Measurements from ENCODE around the gene DLG1. TPM values are rescaled to one million over a fixed set of nuclear protein-coding genes. Genes with fewer than 3 reads are reported as not detected.

The DLG1 gene
- total RNA-seq, 1 donor from 2014 or later, result 62.1 TPM

- peak overlapping the region in 1 of 3 donors; percentile 19 for H3K9ac ChIP-seq (ENCODE audit: low read depth in 1 of 3, low read length in 3 of 3)
- no peak overlapping the region for H3K27ac ChIP-seq (ENCODE audit: low read depth, low read length)
- peaks cover 0 to 11% (median 5%) of the 10 kb centered on the region in 3 donors for H3K36me3 ChIP-seq (ENCODE audit: control insufficient read depth in 3 of 3, insufficient read depth in 3 of 3, low read length in 3 of 3)
These were observed 4.7 kb downstream of the DLG1 start for GRCh38 chr3:197293605-197294237.

GRCh38 chr3:197292648-197293047 is 5.8 kb downstream of the DLG1 start:
- H3K27me3 ChIP-seq (ENCODE audit: control insufficient read depth in 3 of 3, insufficient read depth in 3 of 3, low read length in 3 of 3), result no peaks in the 10 kb centered on the region
- H3K4me1 ChIP-seq (ENCODE audit: control insufficient read depth in 3 of 3, insufficient read depth in 3 of 3, low read length in 3 of 3), result peaks cover 6 to 10% (median 8%) of the 10 kb centered on the region in 3 donors
- no peaks in the 10 kb centered on the region for H3K9me3 ChIP-seq (ENCODE audit: control insufficient read depth in 3 of 3, low read length in 3 of 3)
- peaks cover 0 to 11% (median 5%) of the 10 kb centered on the region in 3 donors for H3K36me3 ChIP-seq (ENCODE audit: control insufficient read depth in 3 of 3, insufficient read depth in 3 of 3, low read length in 3 of 3)
- H3K9ac ChIP-seq (ENCODE audit: low read depth in 1 of 3, low read length in 3 of 3), result peak overlapping the region in 1 of 3 donors; percentile 9
- H3K27ac ChIP-seq (ENCODE audit: low read depth, low read length), result peak overlapping the region; percentile 39
- no peak overlapping the region for H3K4me3 ChIP-seq (ENCODE audit: low read length in 3 of 3)

More at GRCh38 chr3:197293605-197294237, 4.7 kb downstream of the DLG1 start:
- Histone ChIP-seq H3K4me1 (ENCODE audit: control insufficient read depth in 3 of 3, insufficient read depth in 3 of 3, low read length in 3 of 3) (peaks cover 8 to 12% (median 9%) of the 10 kb centered on the region in 3 donors), H3K9me3 (ENCODE audit: control insufficient read depth in 3 of 3, low read length in 3 of 3) (no peaks in the 10 kb centered on the region), H3K4me3 (ENCODE audit: low read length in 3 of 3) (no peak overlapping the region), H3K27me3 (ENCODE audit: control insufficient read depth in 3 of 3, insufficient read depth in 3 of 3, low read length in 3 of 3) (no peaks in the 10 kb centered on the region)

GRCh38 chr3:197292083-197292646 is 6.2 kb downstream of the DLG1 start:
- peaks cover 0 to 11% (median 5%) of the 10 kb centered on the region in 3 donors for H3K36me3 ChIP-seq (ENCODE audit: control insufficient read depth in 3 of 3, insufficient read depth in 3 of 3, low read length in 3 of 3)
- peak overlapping the region in 1 of 3 donors; percentile 9 for H3K9ac ChIP-seq (ENCODE audit: low read depth in 1 of 3, low read length in 3 of 3)
- peak overlapping the region; percentile 39 for H3K27ac ChIP-seq (ENCODE audit: low read depth, low read length)
- no peaks in the 10 kb centered on the region for H3K9me3 ChIP-seq (ENCODE audit: control insufficient read depth in 3 of 3, low read length in 3 of 3)
- H3K4me3 ChIP-seq (ENCODE audit: low read length in 3 of 3), result no peak overlapping the region
- H3K27me3 ChIP-seq (ENCODE audit: control insufficient read depth in 3 of 3, insufficient read depth in 3 of 3, low read length in 3 of 3), result no peaks in the 10 kb centered on the region
- H3K4me1 ChIP-seq (ENCODE audit: control insufficient read depth in 3 of 3, insufficient read depth in 3 of 3, low read length in 3 of 3), result peaks cover 6 to 8% (median 6%) of the 10 kb centered on the region in 3 donors

- Histone ChIP-seq H3K4me3 (ENCODE audit: low read length in 3 of 3) (no peak overlapping the region), H3K4me1 (ENCODE audit: control insufficient read depth in 3 of 3, insufficient read depth in 3 of 3, low read length in 3 of 3) (peaks cover 6 to 15% (median 15%) of the 10 kb centered on the region in 3 donors), H3K27me3 (ENCODE audit: control insufficient read depth in 3 of 3, insufficient read depth in 3 of 3, low read length in 3 of 3) (no peaks in the 10 kb centered on the region), H3K36me3 (ENCODE audit: control insufficient read depth in 3 of 3, insufficient read depth in 3 of 3, low read length in 3 of 3) (peaks cover 3 to 17% (median 9%) of the 10 kb centered on the region in 3 donors), H3K9ac (ENCODE audit: low read depth in 1 of 3, low read length in 3 of 3) (no peak overlapping the region), H3K27ac (ENCODE audit: low read depth, low read length) (no peak overlapping the region), H3K9me3 (ENCODE audit: control insufficient read depth in 3 of 3, low read length in 3 of 3) (no peaks in the 10 kb centered on the region)
These were observed 8.7 kb downstream of the DLG1 start for GRCh38 chr3:197289726-197290125.

- peaks cover 3 to 14% (median 11%) of the 10 kb centered on the region in 3 donors for H3K36me3 ChIP-seq (ENCODE audit: control insufficient read depth in 3 of 3, insufficient read depth in 3 of 3, low read length in 3 of 3)
- H3K9me3 ChIP-seq (ENCODE audit: control insufficient read depth in 3 of 3, low read length in 3 of 3), result no peaks in the 10 kb centered on the region
- H3K4me3 ChIP-seq (ENCODE audit: low read length in 3 of 3), result no peak overlapping the region
- no peak overlapping the region for H3K27ac ChIP-seq (ENCODE audit: low read depth, low read length)
- H3K4me1 ChIP-seq (ENCODE audit: control insufficient read depth in 3 of 3, insufficient read depth in 3 of 3, low read length in 3 of 3), result peaks cover 6 to 12% (median 7%) of the 10 kb centered on the region in 3 donors
- H3K9ac ChIP-seq (ENCODE audit: low read depth in 1 of 3, low read length in 3 of 3), result no peak overlapping the region
- H3K27me3 ChIP-seq (ENCODE audit: control insufficient read depth in 3 of 3, insufficient read depth in 3 of 3, low read length in 3 of 3), result no peaks in the 10 kb centered on the region
These were observed 11.7 kb downstream of the DLG1 start for GRCh38 chr3:197286678-197287077.

GRCh38 chr3:197285557-197285956 is 12.9 kb downstream of the DLG1 start:
- no peaks in the 10 kb centered on the region for H3K9me3 ChIP-seq (ENCODE audit: control insufficient read depth in 3 of 3, low read length in 3 of 3)
- peaks cover 6 to 17% (median 15%) of the 10 kb centered on the region in 3 donors for H3K36me3 ChIP-seq (ENCODE audit: control insufficient read depth in 3 of 3, insufficient read depth in 3 of 3, low read length in 3 of 3)
- H3K9ac ChIP-seq (ENCODE audit: low read depth in 1 of 3, low read length in 3 of 3), result no peak overlapping the region
- H3K4me3 ChIP-seq (ENCODE audit: low read length in 3 of 3), result no peak overlapping the region
- H3K4me1 ChIP-seq (ENCODE audit: control insufficient read depth in 3 of 3, insufficient read depth in 3 of 3, low read length in 3 of 3), result peaks cover 6 to 9% (median 7%) of the 10 kb centered on the region in 3 donors
- no peak overlapping the region for H3K27ac ChIP-seq (ENCODE audit: low read depth, low read length)
- H3K27me3 ChIP-seq (ENCODE audit: control insufficient read depth in 3 of 3, insufficient read depth in 3 of 3, low read length in 3 of 3), result no peaks in the 10 kb centered on the region

- Histone ChIP-seq H3K9ac (ENCODE audit: low read depth in 1 of 3, low read length in 3 of 3) (no peak overlapping the region), H3K9me3 (ENCODE audit: control insufficient read depth in 3 of 3, low read length in 3 of 3) (no peaks in the 10 kb centered on the region), H3K36me3 (ENCODE audit: control insufficient read depth in 3 of 3, insufficient read depth in 3 of 3, low read length in 3 of 3) (peaks cover 6 to 17% (median 13%) of the 10 kb centered on the region in 3 donors), H3K4me1 (ENCODE audit: control insufficient read depth in 3 of 3, insufficient read depth in 3 of 3, low read length in 3 of 3) (peaks cover 6 to 13% (median 11%) of the 10 kb centered on the region in 3 donors), H3K27me3 (ENCODE audit: control insufficient read depth in 3 of 3, insufficient read depth in 3 of 3, low read length in 3 of 3) (no peaks in the 10 kb centered on the region), H3K27ac (ENCODE audit: low read depth, low read length) (no peak overlapping the region), H3K4me3 (ENCODE audit: low read length in 3 of 3) (no peak overlapping the region)
These were observed 15.4 kb downstream of the DLG1 start for GRCh38 chr3:197283045-197283444.

- Histone ChIP-seq H3K4me1 (ENCODE audit: control insufficient read depth in 3 of 3, insufficient read depth in 3 of 3, low read length in 3 of 3) (peaks cover 6 to 15% (median 12%) of the 10 kb centered on the region in 3 donors), H3K9ac (ENCODE audit: low read depth in 1 of 3, low read length in 3 of 3) (no peak overlapping the region), H3K27ac (ENCODE audit: low read depth, low read length) (no peak overlapping the region), H3K27me3 (ENCODE audit: control insufficient read depth in 3 of 3, insufficient read depth in 3 of 3, low read length in 3 of 3) (no peaks in the 10 kb centered on the region), H3K9me3 (ENCODE audit: control insufficient read depth in 3 of 3, low read length in 3 of 3) (no peaks in the 10 kb centered on the region), H3K4me3 (ENCODE audit: low read length in 3 of 3) (no peak overlapping the region), H3K36me3 (ENCODE audit: control insufficient read depth in 3 of 3, insufficient read depth in 3 of 3, low read length in 3 of 3) (peaks cover 6 to 17% (median 13%) of the 10 kb centered on the region in 3 donors)
These were observed 16.6 kb downstream of the DLG1 start for GRCh38 chr3:197281849-197282248.

GRCh38 chr3:197280156-197280555 is 18.3 kb downstream of the DLG1 start:
- Histone ChIP-seq H3K9ac (ENCODE audit: low read depth in 1 of 3, low read length in 3 of 3) (no peak overlapping the region), H3K4me3 (ENCODE audit: low read length in 3 of 3) (no peak overlapping the region), H3K4me1 (ENCODE audit: control insufficient read depth in 3 of 3, insufficient read depth in 3 of 3, low read length in 3 of 3) (peaks cover 0 to 10% (median 5%) of the 10 kb centered on the region in 3 donors), H3K9me3 (ENCODE audit: control insufficient read depth in 3 of 3, low read length in 3 of 3) (no peaks in the 10 kb centered on the region), H3K27me3 (ENCODE audit: control insufficient read depth in 3 of 3, insufficient read depth in 3 of 3, low read length in 3 of 3) (no peaks in the 10 kb centered on the region), H3K27ac (ENCODE audit: low read depth, low read length) (no peak overlapping the region), H3K36me3 (ENCODE audit: control insufficient read depth in 3 of 3, insufficient read depth in 3 of 3, low read length in 3 of 3) (peaks cover 3 to 8% (median 7%) of the 10 kb centered on the region in 3 donors)

GRCh38 chr3:197278933-197279332 is 19.5 kb downstream of the DLG1 start:
- H3K9ac ChIP-seq (ENCODE audit: low read depth in 1 of 3, low read length in 3 of 3), result peak overlapping the region in 2 of 3 donors; percentile 0 to 7
- no peak overlapping the region for H3K27ac ChIP-seq (ENCODE audit: low read depth, low read length)
- no peak overlapping the region for H3K4me3 ChIP-seq (ENCODE audit: low read length in 3 of 3)
- peaks cover 3 to 8% (median 7%) of the 10 kb centered on the region in 3 donors for H3K36me3 ChIP-seq (ENCODE audit: control insufficient read depth in 3 of 3, insufficient read depth in 3 of 3, low read length in 3 of 3)
- H3K9me3 ChIP-seq (ENCODE audit: control insufficient read depth in 3 of 3, low read length in 3 of 3), result no peaks in the 10 kb centered on the region
- no peaks in the 10 kb centered on the region for H3K27me3 ChIP-seq (ENCODE audit: control insufficient read depth in 3 of 3, insufficient read depth in 3 of 3, low read length in 3 of 3)
- peaks cover 0 to 10% (median 5%) of the 10 kb centered on the region in 3 donors for H3K4me1 ChIP-seq (ENCODE audit: control insufficient read depth in 3 of 3, insufficient read depth in 3 of 3, low read length in 3 of 3)
